ENCODE measurements around the gene SPTBN1.

DNA sequence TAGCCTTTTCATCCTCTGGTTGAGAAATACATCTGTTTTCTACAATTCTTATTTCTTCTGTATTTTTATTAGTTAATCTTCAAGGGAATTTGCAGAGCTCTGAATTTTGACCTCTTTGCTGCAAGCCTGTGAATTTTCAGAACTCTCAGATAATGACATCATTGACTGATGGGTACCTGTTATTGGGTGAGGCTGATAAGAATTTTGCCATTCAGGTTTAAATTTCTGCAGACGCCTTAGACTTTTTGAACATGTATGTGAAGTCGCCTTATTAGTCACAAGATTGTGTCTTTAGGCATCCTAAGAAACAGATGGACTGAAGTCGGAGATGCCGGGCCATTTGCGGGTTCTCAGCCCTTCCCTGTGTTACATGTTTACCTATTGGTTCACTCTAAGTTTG is 82.4 kb downstream of the SPTBN1 start:
- TF ChIP-seq EP300 (IDR thresholded peaks at IDR 0.05) (no peak), CTCF (IDR thresholded peaks at IDR 0.05) (no peak), POLR2A (IDR thresholded peaks at IDR 0.05) (no peak)

All from stomach (tissue), 4 donors.